DMS114 treated with DMSO at 0.1 percent for 48 hours (cell line): ENCODE data around the gene POLD4.
A peak's percentile ranks its signal among the peaks of the same experiment; 100 is the strongest.

Source experiments
- DNase-seq: peaks from one replicate; lab custom pipeline; 2025; ENCODE audit not compliant: unreplicated experiment; lab: John Stamatoyannopoulos, UW

Gene POLD4

GRCh38 chr11:67389477-67389876 is 36.1 kb upstream of the POLD4 start:
- peak; percentile 56 for DNase-seq

- DNase-seq, result no peak
Measured at GRCh38 chr11:67387518-67387917, 34.2 kb upstream of the POLD4 start.

- no peak for DNase-seq
Measured at GRCh38 chr11:67387069-67387468, 33.7 kb upstream of the POLD4 start.

- DNase-seq, result no peak
Measured at GRCh38 chr11:67384851-67385366, 31.6 kb upstream of the POLD4 start.

- DNase-seq, result peak; percentile 82
Measured at GRCh38 chr11:67382276-67383136, 29.2 kb upstream of the POLD4 start.

- DNase-seq, result no peak
Measured at GRCh38 chr11:67381244-67381972, 28.1 kb upstream of the POLD4 start.

GRCh38 chr11:67379061-67380058 is 26.0 kb upstream of the POLD4 start:
- DNase-seq, result no peak

- no peak for DNase-seq
Measured at GRCh38 chr11:67378544-67378943, 25.2 kb upstream of the POLD4 start.

GRCh38 chr11:67376873-67377808 is 23.8 kb upstream of the POLD4 start:
- DNase-seq, result no peak

GRCh38 chr11:67376063-67376820 is 22.9 kb upstream of the POLD4 start:
- DNase-seq, result no peak

- no peak for DNase-seq
Measured at GRCh38 chr11:67375320-67376055, 22.1 kb upstream of the POLD4 start.

- no peak for DNase-seq
Measured at GRCh38 chr11:67374571-67375281, 21.4 kb upstream of the POLD4 start.

GRCh38 chr11:67373648-67374570 is 20.6 kb upstream of the POLD4 start:
- DNase-seq, result peak; percentile 68

GRCh38 chr11:67372993-67373647 is 19.8 kb upstream of the POLD4 start, which contains the start of gene CLCF1:
Gene CLCF1 (minus strand): TSS chr11:67373598. CDS start chr11:67373539, 59 bp downstream.
- no peak for DNase-seq

- DNase-seq, result no peak
Measured at GRCh38 chr11:67372321-67372992, 19.1 kb upstream of the POLD4 start.
